OCI-LY1 (cell line): ENCODE measurements around the gene RNF38.

Experiments
- H2AFZ ChIP-seq: fragments of 200-600 bp; sonication (generic), shearing (Covaris generic); 2 replicates; pipeline ENCODE4 v1.6.0; 2014; ENCODE audit warnings: antibody characterized with exemption, mild to moderate bottlenecking, low read length
- H3F3A ChIP-seq: fragments of 200-600 bp; sonication (generic), shearing (Covaris generic); 2 replicates; pipeline ENCODE4 v1.6.0; 2014; ENCODE audit warnings: mild to moderate bottlenecking, antibody characterized with exemption, low read length, moderate library complexity; ENCODE audit not compliant: insufficient read depth
- H3K27ac ChIP-seq: fragments of 200-600 bp; sonication (generic); 2 replicates; pipeline ENCODE4 v1.5.1; 2014; ENCODE audit warnings: low read length, mixed run types, mild to moderate bottlenecking, low read depth; ENCODE audit not compliant: poor library complexity, severe bottlenecking
- H3K27me3 ChIP-seq: fragments of 200-600 bp; sonication (generic); 2 replicates; pipeline ENCODE4 v1.6.0; 2014; ENCODE audit warnings: antibody characterized with exemption, mild to moderate bottlenecking, low read length, moderate library complexity; ENCODE audit not compliant: insufficient read depth
- H3K36me3 ChIP-seq: fragments of 200-600 bp; sonication (generic); 2 replicates; pipeline ENCODE4 v1.6.1; 2014; ENCODE audit warnings: mild to moderate bottlenecking, antibody characterized with exemption, low read length, moderate library complexity, mixed read lengths; ENCODE audit not compliant: insufficient read depth
- H3K4me1 ChIP-seq: fragments of 200-600 bp; sonication (generic); 2 replicates; pipeline ENCODE4 v1.5.1; 2014; ENCODE audit warnings: mild to moderate bottlenecking, low read length, moderate library complexity; ENCODE audit not compliant: insufficient read depth, severe bottlenecking
- H3K4me2 ChIP-seq: fragments of 200-600 bp; sonication (generic), shearing (Covaris generic); 2 replicates; pipeline ENCODE4 v1.6.1; 2014; ENCODE audit warnings: low read length
- H3K4me3 ChIP-seq: fragments of 200-600 bp; sonication (generic); 2 replicates; pipeline ENCODE4 v1.5.1; 2014; ENCODE audit warnings: low read length, low read depth, mild to moderate bottlenecking, mixed read lengths; ENCODE audit not compliant: poor library complexity, severe bottlenecking
- H3K79me2 ChIP-seq: fragments of 200-600 bp; shearing (Covaris generic); 2 replicates; pipeline ENCODE4 v1.6.1; 2016; ENCODE audit warnings: mixed run types, low read length, mixed read lengths; ENCODE audit not compliant: insufficient read depth
- H3K9ac ChIP-seq: fragments of 200-600 bp; sonication (generic), shearing (Covaris generic); 2 replicates; pipeline ENCODE4 v1.6.1; 2014; ENCODE audit warnings: mild to moderate bottlenecking, low read length, mixed read lengths
- H3K9me2 ChIP-seq: fragments of 200-600 bp; sonication (generic), shearing (Covaris generic); 2 replicates; pipeline ENCODE4 v1.6.1; 2014; ENCODE audit warnings: low read depth, mild to moderate bottlenecking, low read length, mixed read lengths
- H3K9me3 ChIP-seq: fragments of 200-600 bp; shearing (Covaris generic); 2 replicates; pipeline ENCODE4 v1.6.1; 2014; ENCODE audit warnings: low read length, mixed read lengths
- H4K20me1 ChIP-seq: fragments of 200-600 bp; sonication (generic), shearing (Covaris generic); 2 replicates; pipeline ENCODE4 v1.6.0; 2016; ENCODE audit warnings: mild to moderate bottlenecking, low read length; ENCODE audit not compliant: insufficient read depth
- CTCF ChIP-seq: fragments of 200-600 bp; sonication (generic), shearing (Covaris generic); IDR thresholded peaks from 2 replicates; pipeline ENCODE4 v1.5.1; 2017; ENCODE audit warnings: mild to moderate bottlenecking, antibody characterized with exemption, low read length, moderate library complexity, mixed read lengths
- EZH2 ChIP-seq: fragments of 200-600 bp; sonication (generic), shearing (Covaris generic); IDR thresholded peaks from 2 replicates; pipeline ENCODE4 v1.8.0; 2017; ENCODE audit warnings: borderline replicate concordance, mixed run types, mild to moderate bottlenecking, antibody characterized with exemption, low read length, moderate library complexity, mixed read lengths

RNF38 gene

GRCh38 chr9:36320466-36320865 is 79.6 kb downstream of the RNF38 start:
- Histone ChIP-seq H3K4me3 (no peak overlapping the region), H3K9ac (no peak overlapping the region), H3K36me3 (no peaks in the 10 kb centered on the region), H3K4me2 (no peak overlapping the region), H3K79me2 (no peaks in the 10 kb centered on the region), H3K27me3 (no peaks in the 10 kb centered on the region), H3K9me3 (no peaks in the 10 kb centered on the region), H2AFZ (no peak overlapping the region), H4K20me1 (no peaks in the 10 kb centered on the region), H3K9me2 (no peaks in the 10 kb centered on the region), H3K4me1 (no peaks in the 10 kb centered on the region), H3K27ac (no peak overlapping the region), H3F3A (no peaks in the 10 kb centered on the region)
- no peak for TF ChIP-seq CTCF
- TF ChIP-seq EZH2 = no peak

GRCh38 chr9:36319806-36320205 is 80.3 kb downstream of the RNF38 start:
- H3K4me1 ChIP-seq = no peaks in the 10 kb centered on the region
- H3K9me2 ChIP-seq = no peaks in the 10 kb centered on the region
- no peaks in the 10 kb centered on the region for H3K27me3 ChIP-seq
- H3K79me2 ChIP-seq = no peaks in the 10 kb centered on the region
- H3K4me3 ChIP-seq = no peak overlapping the region
- H3K9ac ChIP-seq = no peak overlapping the region
- H3K9me3 ChIP-seq = no peaks in the 10 kb centered on the region
- H3K4me2 ChIP-seq = no peak overlapping the region
- H2AFZ ChIP-seq = no peak overlapping the region
- no peaks in the 10 kb centered on the region for H3K36me3 ChIP-seq
- no peak overlapping the region for H3K27ac ChIP-seq
- no peaks in the 10 kb centered on the region for H4K20me1 ChIP-seq
- no peaks in the 10 kb centered on the region for H3F3A ChIP-seq
- no peak for TF ChIP-seq CTCF
- no peak for TF ChIP-seq EZH2

GRCh38 chr9:36319183-36319582 is 80.9 kb downstream of the RNF38 start:
- no peaks in the 10 kb centered on the region for H3K9me2 ChIP-seq
- H3K4me3 ChIP-seq = no peak overlapping the region
- H3K9me3 ChIP-seq = no peaks in the 10 kb centered on the region
- no peaks in the 10 kb centered on the region for H4K20me1 ChIP-seq
- H3K36me3 ChIP-seq = no peaks in the 10 kb centered on the region
- no peaks in the 10 kb centered on the region for H3K79me2 ChIP-seq
- H3K27me3 ChIP-seq = no peaks in the 10 kb centered on the region
- H3F3A ChIP-seq = no peaks in the 10 kb centered on the region
- H2AFZ ChIP-seq = no peak overlapping the region
- H3K4me2 ChIP-seq = no peak overlapping the region
- no peak overlapping the region for H3K9ac ChIP-seq
- TF ChIP-seq CTCF (no peak), EZH2 (no peak)
- H3K27ac ChIP-seq = no peak overlapping the region
- H3K4me1 ChIP-seq = no peaks in the 10 kb centered on the region
